Retinal pigment epithelial cell (primary cell): ENCODE results near the gene NPM1.
"Not testable (repeated sequence)": the region's sequence is repeated elsewhere in the genome, so short reads cannot be mapped to it uniquely, and the experiment has no call there.

Source experiments
- DNase-seq: peaks from one replicate; pipeline ENCODE4 v3.0.0-alpha.2; 2010; ENCODE audit warnings: low read depth
- H3K4me3 ChIP-seq: 2 replicates; pipeline ENCODE4 v1.5.1; 2011; ENCODE audit warnings: mild to moderate bottlenecking, low read length, control low read depth, moderate library complexity
- CTCF ChIP-seq: conservative IDR thresholded peaks from 2 replicates; pipeline ENCODE4 v1.5.1; 2011; ENCODE audit warnings: low read depth, low read length, control low read depth, inconsistent platforms

Gene NPM1

GRCh38 chr5:171409164-171410136 is 21.8 kb downstream of the NPM1 start:
- no peak overlapping the region for H3K4me3 ChIP-seq
- TF ChIP-seq CTCF, result no peak
- DNase-seq, result no peak

GRCh38 chr5:171410181-171410580 is 22.5 kb downstream of the NPM1 start:
- TF ChIP-seq CTCF, result no peak
- no peak overlapping the region for H3K4me3 ChIP-seq
- DNase-seq, result no peak

GRCh38 chr5:171412186-171412585 is 24.5 kb downstream of the NPM1 start:
- TF ChIP-seq CTCF, result no peak
- no peak for DNase-seq
- H3K4me3 ChIP-seq, result no peak overlapping the region

- H3K4me3 ChIP-seq, result no peak overlapping the region
- no peak for TF ChIP-seq CTCF
- DNase-seq, result no peak
Measured at GRCh38 chr5:171413153-171413910, 25.7 kb downstream of the NPM1 start.

GRCh38 chr5:171413993-171414392 is 26.3 kb downstream of the NPM1 start:
- H3K4me3 ChIP-seq, DNase-seq: not testable (repeated sequence)

- H3K4me3 ChIP-seq, result no peak overlapping the region
- TF ChIP-seq CTCF, result no peak
- DNase-seq, result no peak
Measured at GRCh38 chr5:171415115-171415730, 27.6 kb downstream of the NPM1 start.
